ENCODE measurements around the gene RPL18A. TPM values are rescaled to one million over a fixed set of nuclear protein-coding genes. Genes with fewer than 3 reads are reported as not detected.

Gene RPL18A
- total RNA-seq, 2 experiments from 2014 or later: 3,019 to 3,145 TPM

GRCh38 chr19:17863520-17864182 is 3.9 kb downstream of the RPL18A start:
- H3K4me3 ChIP-seq (ENCODE audit: low read depth, low read length, poor library complexity, severe bottlenecking): no peak overlapping the region
- peaks cover 28% of the 10 kb centered on the region for H3K79me2 ChIP-seq (ENCODE audit: insufficient read depth, low read depth, low read length)
- H2AFZ ChIP-seq (ENCODE audit: low read length): no peak overlapping the region
- ChIA-PET POLR2A (interaction anchor here (0.6 to 0.8 kb wide), 2 partner anchors 56 to 727 kb away, joined by 4 to 5 read pairs; no protein-coding TSS in a partner anchor), CTCF (ENCODE audit: unreplicated experiment) (no interaction called here)
- H3K4me2 ChIP-seq (ENCODE audit: low read length): no peak overlapping the region
- no peaks in the 10 kb centered on the region for H3K9me2 ChIP-seq (ENCODE audit: insufficient read depth, low read length)
- TF ChIP-seq, protein P1, sequence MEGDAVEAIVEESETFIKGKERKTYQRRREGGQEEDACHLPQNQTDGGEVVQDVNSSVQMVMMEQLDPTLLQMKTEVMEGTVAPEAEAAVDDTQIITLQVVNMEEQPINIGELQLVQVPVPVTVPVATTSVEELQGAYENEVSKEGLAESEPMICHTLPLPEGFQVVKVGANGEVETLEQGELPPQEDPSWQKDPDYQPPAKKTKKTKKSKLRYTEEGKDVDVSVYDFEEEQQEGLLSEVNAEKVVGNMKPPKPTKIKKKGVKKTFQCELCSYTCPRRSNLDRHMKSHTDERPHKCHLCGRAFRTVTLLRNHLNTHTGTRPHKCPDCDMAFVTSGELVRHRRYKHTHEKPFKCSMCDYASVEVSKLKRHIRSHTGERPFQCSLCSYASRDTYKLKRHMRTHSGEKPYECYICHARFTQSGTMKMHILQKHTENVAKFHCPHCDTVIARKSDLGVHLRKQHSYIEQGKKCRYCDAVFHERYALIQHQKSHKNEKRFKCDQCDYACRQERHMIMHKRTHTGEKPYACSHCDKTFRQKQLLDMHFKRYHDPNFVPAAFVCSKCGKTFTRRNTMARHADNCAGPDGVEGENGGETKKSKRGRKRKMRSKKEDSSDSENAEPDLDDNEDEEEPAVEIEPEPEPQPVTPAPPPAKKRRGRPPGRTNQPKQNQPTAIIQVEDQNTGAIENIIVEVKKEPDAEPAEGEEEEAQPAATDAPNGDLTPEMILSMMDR (conservative IDR thresholded peaks at IDR 0.05; ENCODE audit: low read length): no peak
- no peak for TF ChIP-seq EZH2phosphoT487 (IDR thresholded peaks at IDR 0.05; ENCODE audit: borderline replicate concordance, low read depth, low read length)
- BruUV-seq (replicated peaks): no TSS peak
- no peaks in the 10 kb centered on the region for H3K9me3 ChIP-seq (ENCODE audit: low read length)
- H3K27ac ChIP-seq (ENCODE audit: low read depth, low read length, poor library complexity, severe bottlenecking): peak overlapping the region; percentile 65
- DNase-seq (ENCODE audit: low spot score): no peak
- H3K36me3 ChIP-seq (ENCODE audit: insufficient read depth, low read length): peaks cover 56% of the 10 kb centered on the region
- H4K20me1 ChIP-seq (ENCODE audit: insufficient read depth, low read length): peaks cover 21% of the 10 kb centered on the region
- intact Hi-C loops (cut with micrococcal nuclease; ENCODE audit: unreplicated experiment): no loop called here
- H3K4me1 ChIP-seq (ENCODE audit: insufficient read depth, low read length, poor library complexity, severe bottlenecking): peaks cover 36% of the 10 kb centered on the region

DNA sequence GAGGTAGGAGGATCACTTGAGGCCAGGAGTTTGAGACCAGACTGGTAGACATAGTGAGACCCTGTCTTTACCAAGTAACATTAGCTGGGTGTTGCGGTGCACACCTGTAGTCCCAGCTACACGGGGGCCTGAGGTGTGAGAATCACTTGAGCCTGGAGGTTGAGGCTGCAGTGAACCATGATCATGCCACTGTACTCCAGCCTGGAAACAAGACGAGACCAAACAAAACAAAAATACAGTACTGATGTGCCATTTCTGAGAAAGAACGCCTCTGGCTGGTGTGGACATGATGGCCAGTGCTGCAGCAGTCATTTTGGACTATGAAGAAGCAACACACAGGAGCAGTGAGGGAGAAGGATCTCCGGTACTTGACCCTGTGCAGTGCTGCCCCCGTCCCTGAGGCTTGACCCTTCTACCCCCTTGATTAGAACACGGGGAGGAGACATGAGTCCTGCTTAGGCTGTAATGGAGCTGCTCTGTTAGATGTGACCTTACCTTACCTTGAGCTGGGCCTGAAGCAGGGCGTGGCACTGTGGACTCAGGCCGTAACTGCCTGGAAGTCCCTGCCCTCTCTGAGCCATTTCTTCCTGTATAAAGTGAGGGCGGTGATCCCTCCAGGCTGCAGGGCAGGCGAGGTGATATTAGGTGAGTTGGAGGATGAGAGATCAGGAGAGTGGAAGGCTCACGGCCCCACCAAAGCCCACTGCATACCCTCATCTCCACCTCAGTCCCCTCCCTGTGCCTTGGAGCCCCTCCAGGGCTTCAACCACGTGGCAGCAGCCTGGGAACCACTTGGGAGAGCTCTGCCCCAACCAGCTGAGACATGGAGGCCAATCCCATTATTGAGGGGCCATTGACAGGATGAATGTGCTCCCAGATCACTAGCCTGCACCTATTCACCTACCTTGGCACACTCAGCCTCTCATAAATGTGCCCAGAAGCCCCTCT is 5.9 kb downstream of the RPL18A start:
- CTCF ChIA-PET (ENCODE audit: unreplicated experiment): no interaction called here

More for the DNA sequence above, 5.9 kb downstream of the RPL18A start:
- Histone ChIP-seq H3K4me3 (ENCODE audit: low read depth, low read length, poor library complexity, severe bottlenecking) (no peak overlapping the region), H3K79me2 (ENCODE audit: insufficient read depth, low read depth, low read length) (peaks cover 19% of the 10 kb centered on the region), H3K4me1 (ENCODE audit: insufficient read depth, low read length, poor library complexity, severe bottlenecking) (peaks cover 31% of the 10 kb centered on the region), H3K4me2 (ENCODE audit: low read length) (no peak overlapping the region), H3K9me3 (ENCODE audit: low read length) (no peaks in the 10 kb centered on the region), H3K9me2 (ENCODE audit: insufficient read depth, low read length) (no peaks in the 10 kb centered on the region), H4K20me1 (ENCODE audit: insufficient read depth, low read length) (peaks cover 18% of the 10 kb centered on the region), H3K27ac (ENCODE audit: low read depth, low read length, poor library complexity, severe bottlenecking) (peak overlapping the region; percentile 31), H3K36me3 (ENCODE audit: insufficient read depth, low read length) (peaks cover 48% of the 10 kb centered on the region), H2AFZ (ENCODE audit: low read length) (no peak overlapping the region)
- POLR2A ChIA-PET: interaction anchor here (0.6 to 1.1 kb wide), 3 partner anchors 32 to 163 kb away, joined by 3 to 6 read pairs (median 5); no protein-coding TSS in a partner anchor
- no peak for DNase-seq (ENCODE audit: low spot score)
- intact Hi-C loops (cut with micrococcal nuclease; ENCODE audit: unreplicated experiment): no loop called here
- TF ChIP-seq, protein P1 (conservative IDR thresholded peaks at IDR 0.05; ENCODE audit: low read length): no peak
- no peak for TF ChIP-seq EZH2phosphoT487 (IDR thresholded peaks at IDR 0.05; ENCODE audit: borderline replicate concordance, low read depth, low read length)
- BruUV-seq (replicated peaks): no TSS peak

Measured in OCI-LY7 (cell line).